ENCODE results near the gene CAPN14. TPM values are rescaled to one million over a fixed set of nuclear protein-coding genes. Genes with fewer than 3 reads are reported as not detected.

The CAPN14 gene
- total and polyA plus RNA-seq, 7 experiments from 2014 or later, result 0.16 to 0.92 (median 0.59) TPM

GRCh38 chr2:31140151-31140550, 77.2 kb downstream of the CAPN14 start:
- Histone ChIP-seq H3K27me3 (ENCODE audit: control insufficient read depth in 2 of 2, insufficient read depth in 2 of 2, low read length in 2 of 2) (peaks cover 4 to 17% of the 10 kb centered on the region in 2 donors), H3K36me3 (ENCODE audit: control insufficient read depth in 2 of 3, insufficient read depth in 3 of 3, low read length in 3 of 3) (no peaks in the 10 kb centered on the region), H3K4me3 (ENCODE audit: low read length) (no peak overlapping the region), H3K27ac (ENCODE audit: low read depth, low read length) (no peak overlapping the region), H3K4me1 (ENCODE audit: control insufficient read depth in 2 of 2, insufficient read depth in 2 of 2, low read length in 2 of 2) (peaks cover 0 to 5% of the 10 kb centered on the region in 2 donors), H3K9me3 (ENCODE audit: control insufficient read depth in 2 of 3, low read length in 3 of 3) (no peaks in the 10 kb centered on the region)
- H3K27ac Mint-ChIP-seq, result no peak overlapping the region
- ChIA-PET POLR2A (no interaction called here), CTCF (no interaction called here)
- no peaks in the 10 kb centered on the region for H3K36me3 Mint-ChIP-seq
- peaks cover 5 to 13% (median 10%) of the 10 kb centered on the region in 7 donors for H3K4me1 Mint-ChIP-seq
- DNase-seq (no peak), ATAC-seq (no peak)
- peak overlapping the region in 1 of 10 donors; percentile 43 for H3K4me3 Mint-ChIP-seq
- H3K27me3 Mint-ChIP-seq, result peaks cover 26 to 73% (median 31%) of the 10 kb centered on the region in 5 donors
- intact Hi-C loops (cut with micrococcal nuclease), result no loop called here
- no peaks in the 10 kb centered on the region for H3K9me3 Mint-ChIP-seq

- Histone ChIP-seq H3K4me3 (ENCODE audit: low read length) (no peak overlapping the region), H3K9me3 (ENCODE audit: control insufficient read depth in 2 of 3, low read length in 3 of 3) (no peaks in the 10 kb centered on the region), H3K36me3 (ENCODE audit: control insufficient read depth in 2 of 3, insufficient read depth in 3 of 3, low read length in 3 of 3) (no peaks in the 10 kb centered on the region), H3K27ac (ENCODE audit: low read depth, low read length) (no peak overlapping the region), H3K27me3 (ENCODE audit: control insufficient read depth in 2 of 2, insufficient read depth in 2 of 2, low read length in 2 of 2) (peaks cover 5 to 22% of the 10 kb centered on the region in 2 donors), H3K4me1 (ENCODE audit: control insufficient read depth in 2 of 2, insufficient read depth in 2 of 2, low read length in 2 of 2) (peaks cover 0 to 5% of the 10 kb centered on the region in 2 donors)
- H3K36me3 Mint-ChIP-seq, result no peaks in the 10 kb centered on the region
- POLR2A ChIA-PET, result no interaction called here
- no peak overlapping the region for H3K27ac Mint-ChIP-seq
- ATAC-seq (no peak), DNase-seq (no peak)
- CTCF ChIA-PET, result no interaction called here
- H3K4me3 Mint-ChIP-seq, result peak overlapping the region in 5 of 10 donors; percentile 11 to 43 (median 19)
- H3K27me3 Mint-ChIP-seq, result peaks cover 30 to 75% (median 36%) of the 10 kb centered on the region in 5 donors
- intact Hi-C loops (cut with micrococcal nuclease), result no loop called here
- no peaks in the 10 kb centered on the region for H3K9me3 Mint-ChIP-seq
- peaks cover 5 to 13% (median 10%) of the 10 kb centered on the region in 7 donors for H3K4me1 Mint-ChIP-seq
Observed at GRCh38 chr2:31139671-31140070, 77.6 kb downstream of the CAPN14 start.

GRCh38 chr2:31138037-31138962, 79.0 kb downstream of the CAPN14 start, which contains the start of gene GALNT14:
GALNT14 (minus strand) TSS chr2:31138440; CDS start chr2:31138086, 354 bp downstream.
- Mint-ChIP-seq H3K36me3 (no peaks in the 10 kb centered on the region), H3K27ac (no peak within 1 kb of the TSS), H3K4me3 (peak within 1 kb of the TSS in 8 of 10 donors; percentile 6 to 80 (median 59)), H3K27me3 (peaks cover 40 to 78% (median 46%) of the 10 kb centered on the region in 5 donors), H3K4me1 (peaks cover 5 to 13% (median 10%) of the 10 kb centered on the region in 7 donors), H3K9me3 (no peaks in the 10 kb centered on the region)
- H3K27ac ChIP-seq (ENCODE audit: low read depth, low read length), result no peak within 1 kb of the TSS
- POLR2A ChIA-PET, result no interaction called here
- H3K4me3 ChIP-seq (ENCODE audit: low read length), result peak within 1 kb of the TSS; percentile 20
- H3K36me3 ChIP-seq (ENCODE audit: control insufficient read depth in 2 of 3, insufficient read depth in 3 of 3, low read length in 3 of 3), result no peaks in the 10 kb centered on the region
- ATAC-seq, result peak; percentile 69
- intact Hi-C loops (cut with micrococcal nuclease), result no loop called here
- H3K27me3 ChIP-seq (ENCODE audit: control insufficient read depth in 2 of 2, insufficient read depth in 2 of 2, low read length in 2 of 2), result peaks cover 9 to 22% of the 10 kb centered on the region in 2 donors
- no peaks in the 10 kb centered on the region for H3K9me3 ChIP-seq (ENCODE audit: control insufficient read depth in 2 of 3, low read length in 3 of 3)
- peaks cover 0 to 5% of the 10 kb centered on the region in 2 donors for H3K4me1 ChIP-seq (ENCODE audit: control insufficient read depth in 2 of 2, insufficient read depth in 2 of 2, low read length in 2 of 2)
- CTCF ChIA-PET, result no interaction called here
- peak in 2 of 9 donors; percentile 19 to 44 for DNase-seq

GRCh38 chr2:31137211-31138036, 79.9 kb downstream of the CAPN14 start:
- peak overlapping the region in 9 of 10 donors; percentile 38 to 80 (median 59) for H3K4me3 Mint-ChIP-seq
- no peak for ATAC-seq
- DNase-seq, result no peak
- ChIA-PET CTCF (no interaction called here), POLR2A (no interaction called here)
- Histone ChIP-seq H3K27ac (ENCODE audit: low read depth, low read length) (no peak overlapping the region), H3K9me3 (ENCODE audit: control insufficient read depth in 2 of 3, low read length in 3 of 3) (no peaks in the 10 kb centered on the region), H3K4me3 (ENCODE audit: low read length) (peak overlapping the region; percentile 20), H3K27me3 (ENCODE audit: control insufficient read depth in 2 of 2, insufficient read depth in 2 of 2, low read length in 2 of 2) (peaks cover 9 to 22% of the 10 kb centered on the region in 2 donors), H3K4me1 (ENCODE audit: control insufficient read depth in 2 of 2, insufficient read depth in 2 of 2, low read length in 2 of 2) (peaks cover 0 to 5% of the 10 kb centered on the region in 2 donors), H3K36me3 (ENCODE audit: control insufficient read depth in 2 of 3, insufficient read depth in 3 of 3, low read length in 3 of 3) (no peaks in the 10 kb centered on the region)
- peaks cover 5 to 13% (median 10%) of the 10 kb centered on the region in 7 donors for H3K4me1 Mint-ChIP-seq
- intact Hi-C loops (cut with micrococcal nuclease), result no loop called here
- H3K36me3 Mint-ChIP-seq, result no peaks in the 10 kb centered on the region
- peaks cover 41 to 80% (median 49%) of the 10 kb centered on the region in 5 donors for H3K27me3 Mint-ChIP-seq
- peak overlapping the region in 1 of 9 donors; percentile 13 for H3K27ac Mint-ChIP-seq
- no peaks in the 10 kb centered on the region for H3K9me3 Mint-ChIP-seq

GRCh38 chr2:31136732-31137131, 80.6 kb downstream of the CAPN14 start:
- intact Hi-C loops (cut with micrococcal nuclease), result no loop called here
- Mint-ChIP-seq H3K9me3 (no peaks in the 10 kb centered on the region), H3K4me3 (peak overlapping the region; percentile 5 to 80 (median 59)), H3K36me3 (no peaks in the 10 kb centered on the region), H3K27me3 (peaks cover 41 to 73% (median 45%) of the 10 kb centered on the region in 5 donors), H3K27ac (no peak overlapping the region), H3K4me1 (peaks cover 5 to 13% (median 10%) of the 10 kb centered on the region in 7 donors)
- ChIA-PET CTCF (no interaction called here), POLR2A (no interaction called here)
- Histone ChIP-seq H3K27me3 (ENCODE audit: control insufficient read depth in 2 of 2, insufficient read depth in 2 of 2, low read length in 2 of 2) (peaks cover 9 to 22% of the 10 kb centered on the region in 2 donors), H3K9me3 (ENCODE audit: control insufficient read depth in 2 of 3, low read length in 3 of 3) (no peaks in the 10 kb centered on the region), H3K4me3 (ENCODE audit: low read length) (no peak overlapping the region), H3K27ac (ENCODE audit: low read depth, low read length) (no peak overlapping the region), H3K36me3 (ENCODE audit: control insufficient read depth in 2 of 3, insufficient read depth in 3 of 3, low read length in 3 of 3) (no peaks in the 10 kb centered on the region), H3K4me1 (ENCODE audit: control insufficient read depth in 2 of 2, insufficient read depth in 2 of 2, low read length in 2 of 2) (peaks cover 0 to 5% of the 10 kb centered on the region in 2 donors)
- DNase-seq (no peak), ATAC-seq (no peak)

GRCh38 chr2:31136000-31136399, 81.3 kb downstream of the CAPN14 start:
- no peak overlapping the region for H3K27ac ChIP-seq (ENCODE audit: low read depth, low read length)
- CTCF ChIA-PET, result no interaction called here
- peak overlapping the region in 2 of 10 donors; percentile 22 to 49 for H3K4me3 Mint-ChIP-seq

More at GRCh38 chr2:31136000-31136399, 81.3 kb downstream of the CAPN14 start:
- intact Hi-C loops (cut with micrococcal nuclease), result no loop called here
- H3K9me3 Mint-ChIP-seq, result peaks cover 0 to 2% (median 0%) of the 10 kb centered on the region in 11 donors
- H3K27me3 Mint-ChIP-seq, result peaks cover 34 to 68% (median 51%) of the 10 kb centered on the region in 5 donors
- H3K27ac Mint-ChIP-seq, result no peak overlapping the region
- H3K4me1 ChIP-seq (ENCODE audit: control insufficient read depth in 2 of 2, insufficient read depth in 2 of 2, low read length in 2 of 2), result peaks cover 0 to 5% of the 10 kb centered on the region in 2 donors
- ATAC-seq (no peak), DNase-seq (no peak)
- peaks cover 9 to 22% of the 10 kb centered on the region in 2 donors for H3K27me3 ChIP-seq (ENCODE audit: control insufficient read depth in 2 of 2, insufficient read depth in 2 of 2, low read length in 2 of 2)
- H3K4me3 ChIP-seq (ENCODE audit: low read length), result no peak overlapping the region
- no peaks in the 10 kb centered on the region for H3K36me3 ChIP-seq (ENCODE audit: control insufficient read depth in 2 of 3, insufficient read depth in 3 of 3, low read length in 3 of 3)
- H3K36me3 Mint-ChIP-seq, result no peaks in the 10 kb centered on the region
- POLR2A ChIA-PET, result no interaction called here
- peaks cover 5 to 13% (median 10%) of the 10 kb centered on the region in 7 donors for H3K4me1 Mint-ChIP-seq
- H3K9me3 ChIP-seq (ENCODE audit: control insufficient read depth in 2 of 3, low read length in 3 of 3), result no peaks in the 10 kb centered on the region

Measured in naive thymus-derived CD4-positive, alpha-beta T cell (primary cell).